Left lung (tissue), 10 donors: ENCODE data around the gene TMEM38A. TPM values are rescaled to one million over a fixed set of nuclear protein-coding genes. Genes with fewer than 3 reads are reported as not detected.

ENCODE experiments used
- ATAC-seq: fragments of 200-7000 bp; cut with Tn5 transposase; one replicate; pipeline ENCODE4 v1.9.1; 2020; ENCODE audit warnings: moderate library complexity
- DNase-seq, 4 donors: peaks; one replicate each; pipeline ENCODE4 v3.0.0-alpha.2; 2013 to 2020
- H3K27ac ChIP-seq, 2 donors: fragments of 200-600 bp; sonication (generic) in 1 of 2; one replicate each; pipeline versions ENCODE4 v1.5.0 to v1.8.0; 2020 to 2021
- H3K27me3 ChIP-seq, 2 donors: fragments of 200-600 bp; sonication (generic) in 1 of 2; one replicate each; pipeline versions ENCODE4 v1.5.0 to v1.8.0; 2020 to 2021
- H3K36me3 ChIP-seq, 2 donors: fragments of 200-600 bp; sonication (generic) in 1 of 2; one replicate each; pipeline versions ENCODE4 v1.5.0 to v1.8.0; 2020 to 2021
- H3K4me1 ChIP-seq, 2 donors: fragments of 200-600 bp; one replicate each; pipeline ENCODE4 v1.8.0; 2021
- H3K4me3 ChIP-seq, 2 donors: fragments of 200-600 bp; sonication (generic) in 1 of 2; one replicate each; pipeline versions ENCODE4 v1.5.0 to v1.8.0; 2020 to 2021; ENCODE audit warnings: mild to moderate bottlenecking in 1 of 2
- H3K9me3 ChIP-seq, 2 donors: fragments of 200-600 bp; sonication (generic) in 1 of 2; one replicate each; pipeline versions ENCODE4 v1.5.0 to v1.8.0; 2020 to 2021
- intact Hi-C, 2 donors: fragments of 100-400 bp; cut with DNase I; formaldehyde crosslinking; loops; one replicate each; pipeline versions ENCODE4 v1.11.2 to v1.14.2; 2022
- polyA plus RNA-seq, 6 donors: library from polyadenylated mRNA; unstranded; fragments of 120-200 nt; gene quantifications; one replicate each; pipeline ENCODE4 v1.2.1, GENCODE V29; 2013; ENCODE audit not compliant: insufficient read length in 6 of 6
- total RNA-seq, 2 donors: library from RNA; stranded (reverse); fragmentation: NEBNext Ultra II Directional; extraction: Animal tissue kit (Norgen Biotek cat#: 25700); gene quantifications; one replicate each; pipeline ENCODE4 v1.2.1, GENCODE V29; 2021
- TF ChIP-seq, protein P1 (sequence below), 2 donors: fragments of 200-600 bp; sonication (generic) in 1 of 2; IDR thresholded peaks; one replicate each; pipeline versions ENCODE4 v1.5.0 to v1.8.0; 2021; ENCODE audit warnings: antibody characterized with exemption in 2 of 2
- donor health status: DM: no; HTN: yes; CAD: no.
- donor health status: DM: no; HTN: no; CAD: no.

The TMEM38A gene
- total and polyA plus RNA-seq, 8 donors = 3.4 to 5.9 (median 4.4) TPM

DNA sequence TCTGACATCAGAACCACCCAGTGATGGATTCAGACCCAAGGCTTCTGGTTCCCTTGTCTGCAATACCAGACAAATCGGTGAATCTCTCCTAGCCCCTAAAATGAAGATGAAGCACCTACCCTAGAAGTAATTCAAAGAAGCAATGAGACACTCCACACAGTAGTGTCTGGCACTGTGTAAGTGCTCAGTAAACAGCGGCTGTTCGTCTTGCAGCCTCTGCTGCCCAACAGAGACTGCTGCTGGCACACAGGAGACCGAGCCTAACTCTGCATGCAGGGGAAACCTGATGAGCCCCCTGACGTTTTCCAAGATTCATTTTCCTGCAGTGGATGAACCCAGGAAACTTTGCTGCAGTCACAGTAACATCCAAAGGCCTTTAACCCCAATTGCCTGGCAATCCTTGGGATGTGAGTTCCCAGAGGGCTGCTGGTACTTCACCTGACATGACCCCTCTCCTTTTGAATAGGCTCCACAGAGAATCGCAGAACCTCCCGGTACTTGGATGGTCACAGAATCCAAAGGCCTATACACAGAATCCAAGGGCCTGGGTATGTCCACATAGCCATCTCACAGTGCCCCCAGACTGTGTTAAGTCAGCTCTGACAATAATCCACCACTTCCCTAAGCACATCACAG lies 39.7 kb upstream of the TMEM38A start:
- no peaks in the 10 kb centered on the region for H3K9me3 ChIP-seq
- peaks cover 16 to 72% of the 10 kb centered on the region in 2 donors for H3K4me1 ChIP-seq
- H3K4me3 ChIP-seq = no peak overlapping the region
- H3K27ac ChIP-seq = no peak overlapping the region
- no peaks in the 10 kb centered on the region for H3K27me3 ChIP-seq
- DNase-seq (no peak), ATAC-seq (no peak)
- TF ChIP-seq, protein P1, sequence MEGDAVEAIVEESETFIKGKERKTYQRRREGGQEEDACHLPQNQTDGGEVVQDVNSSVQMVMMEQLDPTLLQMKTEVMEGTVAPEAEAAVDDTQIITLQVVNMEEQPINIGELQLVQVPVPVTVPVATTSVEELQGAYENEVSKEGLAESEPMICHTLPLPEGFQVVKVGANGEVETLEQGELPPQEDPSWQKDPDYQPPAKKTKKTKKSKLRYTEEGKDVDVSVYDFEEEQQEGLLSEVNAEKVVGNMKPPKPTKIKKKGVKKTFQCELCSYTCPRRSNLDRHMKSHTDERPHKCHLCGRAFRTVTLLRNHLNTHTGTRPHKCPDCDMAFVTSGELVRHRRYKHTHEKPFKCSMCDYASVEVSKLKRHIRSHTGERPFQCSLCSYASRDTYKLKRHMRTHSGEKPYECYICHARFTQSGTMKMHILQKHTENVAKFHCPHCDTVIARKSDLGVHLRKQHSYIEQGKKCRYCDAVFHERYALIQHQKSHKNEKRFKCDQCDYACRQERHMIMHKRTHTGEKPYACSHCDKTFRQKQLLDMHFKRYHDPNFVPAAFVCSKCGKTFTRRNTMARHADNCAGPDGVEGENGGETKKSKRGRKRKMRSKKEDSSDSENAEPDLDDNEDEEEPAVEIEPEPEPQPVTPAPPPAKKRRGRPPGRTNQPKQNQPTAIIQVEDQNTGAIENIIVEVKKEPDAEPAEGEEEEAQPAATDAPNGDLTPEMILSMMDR (IDR thresholded peaks at IDR 0.05) = no peak
- intact Hi-C loops = loop anchor here in 1 of 2 donors (10.0 kb wide), 1 partner anchor 46 kb away; the partner anchor contains the start of gene SLC35E1
- peaks cover 0 to 7% of the 10 kb centered on the region in 2 donors for H3K36me3 ChIP-seq

DNA sequence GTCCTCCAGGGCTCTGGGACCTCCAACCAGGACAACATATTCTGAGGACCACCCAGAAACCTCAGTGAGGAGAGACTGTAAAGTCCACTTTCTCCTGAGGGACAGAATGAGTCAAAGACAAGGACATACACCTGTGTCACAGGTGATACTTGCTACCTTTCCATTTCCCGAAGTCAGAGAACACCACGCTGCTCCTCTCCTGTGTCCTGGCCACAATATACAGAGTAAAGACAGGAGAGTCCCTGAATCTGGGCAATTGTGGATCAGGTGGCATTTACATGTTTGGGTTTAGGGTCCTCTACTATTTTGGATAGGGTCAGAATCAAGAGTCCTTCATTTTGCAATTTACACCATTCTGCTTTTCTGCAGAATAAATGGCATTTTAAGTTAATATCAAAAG lies 37.9 kb upstream of the TMEM38A start:
- Histone ChIP-seq H3K9me3 (no peaks in the 10 kb centered on the region), H3K36me3 (peaks cover 0 to 7% of the 10 kb centered on the region in 2 donors), H3K4me3 (no peak overlapping the region), H3K27me3 (no peaks in the 10 kb centered on the region), H3K27ac (no peak overlapping the region), H3K4me1 (peaks cover 22 to 82% of the 10 kb centered on the region in 2 donors)
- intact Hi-C loops = loop anchor here in 1 of 2 donors (10.0 kb wide), 1 partner anchor 48 kb away; the partner anchor contains the start of gene SLC35E1
- TF ChIP-seq, protein P1 (IDR thresholded peaks at IDR 0.05) = no peak
- DNase-seq = no peak
- ATAC-seq = no peak

DNA sequence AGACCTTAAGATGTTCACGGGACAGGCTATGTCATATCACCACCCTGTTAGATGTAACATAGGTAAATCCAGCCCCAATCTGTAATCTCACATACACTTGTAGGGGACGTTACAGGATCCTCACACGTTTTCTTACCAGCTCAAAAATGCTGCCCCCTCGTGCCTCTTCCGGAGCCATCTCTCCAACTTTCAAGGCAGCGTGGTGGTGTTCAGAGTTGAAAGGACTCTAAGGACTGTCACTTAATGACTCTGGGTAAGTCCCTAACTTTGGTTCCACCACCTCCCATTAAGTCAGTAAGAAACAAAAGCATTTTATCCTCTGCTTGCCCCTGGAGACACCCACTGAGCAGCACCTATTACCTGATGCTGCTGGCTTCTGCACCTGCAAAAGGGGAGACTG lies 37.4 kb upstream of the TMEM38A start:
- no peak overlapping the region for H3K27ac ChIP-seq
- peaks cover 22 to 77% of the 10 kb centered on the region in 2 donors for H3K4me1 ChIP-seq
- no peaks in the 10 kb centered on the region for H3K27me3 ChIP-seq
- H3K9me3 ChIP-seq = no peaks in the 10 kb centered on the region
- TF ChIP-seq, protein P1 (IDR thresholded peaks at IDR 0.05) = no peak
- no peak for DNase-seq
- intact Hi-C loops = loop anchor here in 1 of 2 donors (10.0 kb wide), 1 partner anchor 49 kb away; the partner anchor contains the start of gene SLC35E1
- peaks cover 0 to 7% of the 10 kb centered on the region in 2 donors for H3K36me3 ChIP-seq
- no peak overlapping the region for H3K4me3 ChIP-seq
- ATAC-seq = no peak

DNA sequence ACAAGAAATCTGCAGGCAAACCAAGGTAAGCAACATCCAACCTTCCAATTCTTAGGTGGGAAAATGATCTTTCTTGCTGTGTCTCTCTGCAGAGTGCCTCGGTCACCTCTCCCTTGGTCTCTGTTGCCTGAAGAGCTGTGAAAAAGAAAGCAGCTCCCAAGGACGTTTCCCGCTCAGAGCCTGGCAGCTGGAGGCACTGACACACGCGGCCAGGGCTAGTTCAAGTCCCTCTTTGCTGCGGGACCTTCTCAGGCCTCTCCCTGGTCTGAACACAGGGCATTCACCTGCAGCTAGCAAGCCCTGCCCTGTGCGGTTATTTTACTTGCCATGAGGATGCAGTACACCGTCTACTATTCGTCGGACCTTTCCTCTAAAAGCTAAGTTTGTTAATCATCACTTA lies 36.7 kb upstream of the TMEM38A start:
- intact Hi-C loops = loop anchor here in 1 of 2 donors (10.0 kb wide), 1 partner anchor 49 kb away; the partner anchor contains the start of gene SLC35E1
- no peaks in the 10 kb centered on the region for H3K9me3 ChIP-seq
- H3K27ac ChIP-seq = peak overlapping the region; percentile 35 to 57
- ATAC-seq = no peak
- no peak for DNase-seq
- peaks cover 20 to 77% of the 10 kb centered on the region in 2 donors for H3K4me1 ChIP-seq
- TF ChIP-seq, protein P1 (IDR thresholded peaks at IDR 0.05) = no peak
- H3K36me3 ChIP-seq = peaks cover 0 to 7% of the 10 kb centered on the region in 2 donors
- no peaks in the 10 kb centered on the region for H3K27me3 ChIP-seq
- no peak overlapping the region for H3K4me3 ChIP-seq

DNA sequence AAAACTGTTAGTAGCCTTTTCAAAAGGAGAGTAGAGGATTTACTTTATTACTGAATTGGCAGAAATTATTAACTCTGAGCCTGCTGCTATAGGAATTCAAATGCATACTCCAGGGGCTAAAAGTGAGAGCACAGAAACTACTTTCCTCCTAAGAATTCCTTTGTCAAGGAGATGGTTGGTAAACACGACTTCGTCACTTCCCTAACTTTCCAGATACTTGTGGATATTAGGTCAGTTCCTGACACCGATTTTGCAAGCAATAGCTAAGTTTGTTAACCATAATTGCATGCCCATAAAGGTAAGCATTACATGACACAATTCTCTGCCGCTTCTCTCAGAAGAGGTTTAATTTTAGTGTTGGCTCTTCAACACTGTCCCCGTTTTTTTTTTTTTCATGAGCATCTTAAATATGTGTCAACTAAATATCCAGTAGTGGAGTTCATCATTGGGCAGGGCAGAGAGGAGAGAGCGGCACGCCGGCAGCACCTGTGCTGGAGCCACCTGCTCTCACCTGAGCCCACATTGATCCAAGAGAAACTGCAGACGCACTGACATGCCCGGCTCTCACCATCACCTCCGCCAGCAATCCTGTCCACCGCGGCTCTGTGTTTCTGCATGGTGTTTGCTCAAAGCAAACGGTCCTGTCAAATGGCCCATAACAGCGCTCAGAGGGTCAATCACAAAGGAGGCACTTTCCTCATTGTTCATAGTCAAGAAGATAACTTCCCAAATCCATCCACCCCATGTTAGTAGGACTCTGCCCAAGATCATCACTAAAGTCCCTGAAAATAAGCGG lies 35.6 kb upstream of the TMEM38A start:
- TF ChIP-seq, protein P1 (IDR thresholded peaks at IDR 0.05) = no peak
- peaks cover 0 to 12% of the 10 kb centered on the region in 2 donors for H3K36me3 ChIP-seq
- intact Hi-C loops = loop anchor here in 1 of 2 donors (10.0 kb wide), 1 partner anchor 51 kb away; the partner anchor contains the start of gene SLC35E1
- H3K4me1 ChIP-seq = peaks cover 14 to 72% of the 10 kb centered on the region in 2 donors
- peak; percentile 22 for ATAC-seq
- H3K9me3 ChIP-seq = no peaks in the 10 kb centered on the region
- H3K4me3 ChIP-seq = no peak overlapping the region
- peak overlapping the region; percentile 35 to 67 for H3K27ac ChIP-seq
- no peaks in the 10 kb centered on the region for H3K27me3 ChIP-seq
- DNase-seq = peak in 1 of 4 donors; percentile 63
